IMR-90 (cell line): Measurements from ENCODE around the gene CD300LD. TPM values are rescaled to one million over a fixed set of nuclear protein-coding genes. Genes with fewer than 3 reads are reported as not detected.
A peak's percentile ranks its signal among the peaks of the same experiment; 100 is the strongest.

Experiments used
- ATAC-seq: fragments of 200-7000 bp; cut with Tn5 transposase; 2 replicates; pipeline ENCODE4 v1.9.1; 2020; ENCODE audit warnings: low read depth, mild to moderate bottlenecking, moderate library complexity
- BruUV-seq: library from RNA; stranded (reverse); fragments of 400-500 nt; replicated peaks from 2 replicates; lab custom pipeline; 2021; lab: Mats Ljungman, UMichigan
- CTCF ChIA-PET: fragments of 300-600 bp; formaldehyde crosslinking; extraction: SDS; loops from one replicate; lab custom pipeline; 2021; ENCODE audit warnings: antibody characterized with exemption; lab: Yijun Ruan, JAX
- POLR2A ChIA-PET: fragments of 300-600 bp; sonication (Branson Sonifier 250); formaldehyde crosslinking; loops from one replicate; lab custom pipeline; 2022; ENCODE audit warnings: antibody characterized with exemption; ENCODE audit not compliant: unreplicated experiment; lab: Charles Lee
- DNase-seq: peaks from one replicate; pipeline ENCODE4 v3.0.0; 2013
- H2AFZ ChIP-seq: replicated peaks from 2 replicates; pipeline ENCODE3; 2013; ENCODE audit warnings: low read length, mild to moderate bottlenecking; ENCODE audit not compliant: poor library complexity
- H2AK5ac ChIP-seq: 2 replicates; pipeline ENCODE4 v1.6.1; 2013; ENCODE audit warnings: low read depth, low read length, inconsistent platforms
- H2AK9ac ChIP-seq: replicated peaks from 2 replicates; pipeline ENCODE3; 2013; ENCODE audit warnings: mild to moderate bottlenecking, low read depth, low read length, moderate library complexity; ENCODE audit not compliant: poor library complexity
- H2BK120ac ChIP-seq: 2 replicates; pipeline ENCODE4 v1.6.1; 2013; ENCODE audit warnings: low read depth, low read length, inconsistent platforms
- H2BK15ac ChIP-seq: 3 replicates; pipeline ENCODE4 v1.6.1; 2013; ENCODE audit warnings: low read depth, low read length, inconsistent platforms
- H2BK20ac ChIP-seq: 2 replicates; pipeline ENCODE4 v1.6.1; 2013; ENCODE audit warnings: low read depth, mild to moderate bottlenecking, inconsistent platforms, low read length, moderate library complexity
- H2BK5ac ChIP-seq: 2 replicates; pipeline ENCODE4 v1.6.1; 2013; ENCODE audit warnings: mild to moderate bottlenecking, low read depth, low read length, inconsistent platforms; ENCODE audit not compliant: poor library complexity, severe bottlenecking
- H3K14ac ChIP-seq: replicated peaks from 2 replicates; pipeline ENCODE4 v1.6.1; 2013; ENCODE audit warnings: low read depth, low read length, inconsistent platforms
- H3K18ac ChIP-seq: 2 replicates; pipeline ENCODE4 v1.6.1; 2013; ENCODE audit warnings: low read depth, low read length, control low read depth
- H3K23ac ChIP-seq: 2 replicates; pipeline ENCODE4 v1.6.1; 2013; ENCODE audit warnings: low read depth, low read length, inconsistent platforms
- H3K27ac ChIP-seq: 2 replicates; pipeline ENCODE4 v1.5.1; 2013; ENCODE audit warnings: mild to moderate bottlenecking, control low read depth, low read length; ENCODE audit not compliant: insufficient read depth
- H3K27me3 ChIP-seq: 2 replicates; pipeline ENCODE4 v1.6.1; 2013; ENCODE audit warnings: low read length; ENCODE audit not compliant: control insufficient read depth, insufficient read depth
- H3K36me3 ChIP-seq: 2 replicates; pipeline ENCODE4 v1.6.1; 2013; ENCODE audit warnings: low read length, mixed read lengths; ENCODE audit not compliant: control insufficient read depth, insufficient read depth
- H3K4ac ChIP-seq: 2 replicates; pipeline ENCODE4 v1.6.1; 2013; ENCODE audit warnings: low read depth, low read length, inconsistent platforms
- H3K4me1 ChIP-seq: 2 replicates; pipeline ENCODE4 v1.6.1; 2013; ENCODE audit warnings: low read length, mixed read lengths; ENCODE audit not compliant: control insufficient read depth, insufficient read depth
- H3K4me2 ChIP-seq: 2 replicates; pipeline ENCODE4 v1.6.1; 2013; ENCODE audit warnings: low read depth, mild to moderate bottlenecking, control low read depth, low read length, moderate library complexity
- H3K4me3 ChIP-seq: 2 replicates; pipeline ENCODE4 v1.5.1; 2013; ENCODE audit warnings: low read depth, mild to moderate bottlenecking, control low read depth, low read length, moderate library complexity; ENCODE audit not compliant: insufficient read depth
- H3K56ac ChIP-seq: 2 replicates; pipeline ENCODE4 v1.6.1; 2013; ENCODE audit warnings: low read length, inconsistent platforms; ENCODE audit not compliant: insufficient read depth; ENCODE audit errors: extremely low read depth
- H3K79me1 ChIP-seq, 2 experiments: 2 replicates each; pipeline ENCODE4 v1.6.1; 2013; ENCODE audit warnings: low read length in 2 of 2, inconsistent platforms in 1 of 2, low read depth in 1 of 2
- H3K9ac ChIP-seq: 2 replicates; pipeline ENCODE4 v1.6.1; 2013; ENCODE audit warnings: low read depth, low read length, control low read depth
- H3K9me1 ChIP-seq: 2 replicates; pipeline ENCODE4 v1.6.1; 2013; ENCODE audit warnings: low read length, inconsistent platforms; ENCODE audit not compliant: insufficient read depth
- H3K9me3 ChIP-seq: 2 replicates; pipeline ENCODE4 v1.6.1; 2013; ENCODE audit warnings: low read length; ENCODE audit not compliant: control insufficient read depth, insufficient read depth
- H4K20me1 ChIP-seq: 2 replicates; pipeline ENCODE4 v1.6.1; 2013; ENCODE audit warnings: low read length, inconsistent platforms; ENCODE audit not compliant: insufficient read depth
- H4K5ac ChIP-seq: 2 replicates; pipeline ENCODE4 v1.6.1; 2013; ENCODE audit warnings: mild to moderate bottlenecking, low read depth, low read length, control low read depth
- H4K8ac ChIP-seq, 2 experiments: 2 replicates each; pipeline ENCODE4 v1.6.1; 2013; ENCODE audit warnings: low read depth in 2 of 2, low read length in 2 of 2, control low read depth in 1 of 2, inconsistent platforms in 1 of 2
- H4K91ac ChIP-seq: 2 replicates; pipeline ENCODE4 v1.6.1; 2013; ENCODE audit warnings: low read depth, low read length, inconsistent platforms; ENCODE audit not compliant: insufficient read depth
- CEBPB ChIP-seq: IDR thresholded peaks from 2 replicates; pipeline ENCODE4 v1.6.1; 2012; ENCODE audit warnings: low read depth, low read length, improper control_type of control experiment
- CHD1 ChIP-seq: IDR thresholded peaks from 2 replicates; pipeline ENCODE4 v1.6.1; 2012; ENCODE audit warnings: low read depth, low read length, improper control_type of control experiment
- NFE2L2 ChIP-seq: fragments of 150-350 bp; IDR thresholded peaks from 2 replicates; pipeline ENCODE4 v1.6.1; 2016; ENCODE audit warnings: low read depth, mild to moderate bottlenecking, low read length
- RFX5 ChIP-seq: IDR thresholded peaks from 2 replicates; pipeline ENCODE4 v1.8.0; 2012; ENCODE audit warnings: low read depth, mild to moderate bottlenecking, low read length, moderate library complexity
- WGBS, 2 experiments: methylation state at CpG; one replicate each; pipeline versions ENCODE4 v1.1.5 to v1.1.7; 2013; ENCODE audit warnings: missing lambda C conversion rate in 2 of 2; ENCODE audit not compliant: insufficient read length in 1 of 2; ENCODE audit errors: extremely low coverage in 2 of 2; 5-methylcytosine and 5-hydroxymethylcytosine counted together
- dilution Hi-C: fragments of 300-500 bp; cut with HindIII; formaldehyde crosslinking; loops from one replicate; pipeline ENCODE4 v1.14.3; 2018; ENCODE audit warnings: low sequenced_read_pairs; ENCODE audit not compliant: unreplicated experiment
- in situ Hi-C: fragments of 300-500 bp; cut with MboI; formaldehyde crosslinking; loops from 3 replicates; pipeline ENCODE4 v1.14.3; 2019; ENCODE audit warnings: low sequenced_read_pairs, inconsistent platforms, mixed read lengths
- intact Hi-C: fragments of 100-400 bp; cut with micrococcal nuclease; formaldehyde crosslinking; loops from 2 replicates; pipeline ENCODE4 v1.10.0; 2022
- polyA plus RNA-seq, 3 experiments: library from polyadenylated mRNA; depleted of rRNA; stranded (reverse); fragments of >200 nt; gene quantifications; 2 replicates each; pipeline ENCODE4 v1.2.3, GENCODE V29; 2012; ENCODE audit warnings: low replicate concordance in 1 of 3
- total RNA-seq: library from RNA; depleted of rRNA; stranded (reverse); fragments of >200 nt; gene quantifications from 2 replicates; pipeline ENCODE4 v1.2.3, GENCODE V29; 2012

CD300LD gene
- total and polyA plus RNA-seq, 2 of the 4 experiments (the other 2 are of a cell fraction): not detected

DNA sequence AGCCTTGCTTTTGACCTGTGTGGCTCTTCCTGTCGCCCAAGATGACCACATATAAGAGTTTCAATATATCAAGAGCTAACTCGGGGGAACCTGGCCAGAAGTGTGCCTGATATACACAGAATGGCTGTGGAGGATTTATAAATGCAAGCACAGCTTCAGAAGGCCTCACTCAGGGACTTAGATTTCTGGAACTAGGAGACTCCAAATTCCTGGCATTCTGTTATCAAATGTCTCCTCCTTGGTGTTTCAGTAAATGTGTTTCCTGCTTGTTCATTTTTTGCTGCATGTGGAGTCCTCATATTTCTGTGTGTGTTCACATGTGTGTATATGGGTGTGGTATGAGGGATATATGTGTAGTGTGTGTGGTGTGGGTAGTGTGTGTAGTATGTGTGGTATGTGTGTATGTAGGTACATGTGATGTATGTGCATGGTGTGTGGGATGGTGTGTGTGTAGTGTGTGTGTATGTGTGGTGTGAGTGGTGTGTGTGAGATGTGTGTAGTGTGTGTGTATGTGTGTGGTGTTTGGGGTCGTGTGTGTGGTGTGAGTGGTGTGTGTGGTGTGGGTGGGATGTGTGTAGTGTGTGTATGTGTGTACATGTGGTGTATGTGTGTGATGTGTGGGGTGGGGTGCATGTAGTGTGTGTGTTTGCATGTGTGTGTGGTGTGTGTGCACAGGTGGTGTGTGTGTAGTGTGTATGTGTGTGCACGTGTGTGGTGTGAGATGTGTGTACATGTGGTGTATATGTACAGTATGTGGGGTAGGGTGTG lies 23.8 kb downstream of the CD300LD start:
- H3K9me3 ChIP-seq: peaks cover 31% of the 10 kb centered on the region
- H3K27ac ChIP-seq: no peak overlapping the region
- H3K18ac ChIP-seq: no peak overlapping the region
- POLR2A ChIA-PET: no interaction called here
- no peak for ATAC-seq
- in situ Hi-C loops (no loop called here), intact Hi-C loops (no loop called here), dilution Hi-C loops (no loop called here)
- no peak overlapping the region for H2AK5ac ChIP-seq
- H2BK20ac ChIP-seq: no peak overlapping the region
- H3K36me3 ChIP-seq: no peaks in the 10 kb centered on the region
- H3K79me1 ChIP-seq: no peaks in the 10 kb centered on the region
- CTCF ChIA-PET: no interaction called here
- peak overlapping the region; percentile 28 for H2AK9ac ChIP-seq
- 30% methylated on average over 2 of the region's 4 CpGs; no CpG with 5 or more reads in 1 of the 2 experiments for WGBS, 2 experiments
- no peak overlapping the region for H2BK120ac ChIP-seq
- no peak overlapping the region for H3K14ac ChIP-seq
- BruUV-seq: no TSS peak
- H2BK15ac ChIP-seq: no peak overlapping the region
- DNase-seq: no peak
- no peak for TF ChIP-seq CEBPB
- TF ChIP-seq CHD1: no peak
- TF ChIP-seq RFX5: no peak
- no peak for TF ChIP-seq NFE2L2
- H4K5ac ChIP-seq: no peak overlapping the region
- H2BK5ac ChIP-seq: peak overlapping the region; percentile 88
- no peak overlapping the region for H3K4ac ChIP-seq
- H3K23ac ChIP-seq: no peak overlapping the region
- H3K4me2 ChIP-seq: no peak overlapping the region
- H3K9me1 ChIP-seq: no peaks in the 10 kb centered on the region
- no peaks in the 10 kb centered on the region for H3K4me1 ChIP-seq
- no peaks in the 10 kb centered on the region for H3K27me3 ChIP-seq
- H4K8ac ChIP-seq: no peak overlapping the region
- H3K56ac ChIP-seq: no peak overlapping the region
- H2AFZ ChIP-seq: no peak overlapping the region
- H3K4me3 ChIP-seq: no peak overlapping the region
- H4K91ac ChIP-seq: no peak overlapping the region
- H3K9ac ChIP-seq: no peak overlapping the region
- H4K20me1 ChIP-seq: no peaks in the 10 kb centered on the region
